Thyroid gland (tissue), 4 donors: ENCODE data around the gene RIC1. TPM values are rescaled to one million over a fixed set of nuclear protein-coding genes. Genes with fewer than 3 reads are reported as not detected.

Experiments
- DNase-seq, 2 donors: peaks; one replicate each; pipeline ENCODE4 v3.0.0-alpha.2; 2019
- H3K27ac ChIP-seq, 3 donors: fragments of 200-600 bp; sonication (generic); 1 replicate in 2 of 3; 2 replicates in 1 of 3; pipeline ENCODE4 v1.5.1; 2016 to 2019; ENCODE audit warnings: mild to moderate bottlenecking in 1 of 3, moderate library complexity in 1 of 3
- H3K27me3 ChIP-seq: fragments of 200-600 bp; sonication (generic); one replicate; pipeline ENCODE4 v1.5.1; 2019
- H3K36me3 ChIP-seq, 2 donors: fragments of 200-600 bp; sonication (generic); one replicate each; pipeline ENCODE4 v1.5.1; 2016 to 2019
- H3K4me1 ChIP-seq, 2 donors: fragments of 200-600 bp; sonication (generic); one replicate each; pipeline ENCODE4 v1.5.1; 2017 to 2019
- H3K4me3 ChIP-seq, 3 donors: fragments of 200-600 bp; sonication (generic); replicated peaks in 1 of 3; 1 replicate in 2 of 3; 2 replicates in 1 of 3; pipeline ENCODE4 v1.5.1; 2016; ENCODE audit warnings: mild to moderate bottlenecking in 1 of 3
- H3K9me3 ChIP-seq: fragments of 200-600 bp; sonication (generic); one replicate; pipeline ENCODE4 v1.5.1; 2017
- CTCF ChIP-seq, 6 experiments: fragments of 200-600 bp in 3 of 6; fragments of 450-650 bp in 3 of 6; sonication (generic) in 3 of 6; IDR thresholded peaks; one replicate each; pipeline ENCODE4 v1.5.1; 2016 to 2019; ENCODE audit warnings: antibody characterized with exemption in 6 of 6, mild to moderate bottlenecking in 2 of 6, inconsistent platforms in 1 of 6, moderate library complexity in 1 of 6
- POLR2A ChIP-seq, 2 donors: fragments of 450-650 bp; IDR thresholded peaks; one replicate each; pipeline ENCODE4 v1.6.1; 2017; ENCODE audit warnings: antibody characterized with exemption in 2 of 2, mild to moderate bottlenecking in 2 of 2, moderate library complexity in 1 of 2
- WGBS, 2 donors: methylation state at CpG; one replicate each; pipeline ENCODE4 v1.1.5; 2017; 5-methylcytosine and 5-hydroxymethylcytosine counted together
- intact Hi-C: fragments of 100-400 bp; cut with DNase I; formaldehyde crosslinking; loops from one replicate; pipeline ENCODE4 v1.15.1; 2023
- total RNA-seq, 4 donors: library from RNA; depleted of rRNA; stranded (reverse); fragments of >200 nt; gene quantifications; one replicate each; pipeline ENCODE4 v1.2.3, GENCODE V29; 2016

RIC1 gene
- total RNA-seq, 4 donors from 2014 or later: 42.7 to 56.1 (median 44.9) TPM

DNA sequence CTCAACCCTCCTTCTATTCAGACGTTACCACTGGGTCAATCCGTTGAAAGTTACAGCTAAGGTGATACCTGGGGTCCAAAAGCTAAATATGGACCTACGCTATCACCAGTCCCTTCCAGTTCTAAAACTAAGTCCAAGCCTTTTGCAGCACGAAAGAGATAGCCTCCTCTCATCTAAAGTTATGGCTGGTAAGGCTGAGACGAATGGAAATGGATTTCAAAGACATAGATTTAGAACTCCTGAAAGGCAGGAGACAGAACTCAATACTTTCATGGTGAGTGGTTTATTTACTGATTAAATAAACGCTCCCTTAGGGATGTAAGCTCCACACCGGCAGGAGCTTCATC is 751 bp upstream of the RIC1 start:
- peaks cover 31 to 37% of the 10 kb centered on the region in 2 donors for H3K4me1 ChIP-seq
- H3K4me3 ChIP-seq: peak overlapping the region; percentile 66 to 96 (median 86)
- no peak for DNase-seq
- TF ChIP-seq POLR2A (IDR thresholded peaks at IDR 0.05) (no peak), CTCF (IDR thresholded peaks at IDR 0.05) (no peak)
- no peaks in the 10 kb centered on the region for H3K36me3 ChIP-seq
- H3K9me3 ChIP-seq: no peaks in the 10 kb centered on the region
- H3K27ac ChIP-seq: peak overlapping the region; percentile 88 to 93 (median 92)
- intact Hi-C loops: loop anchor here (10.0 kb wide), 1 partner anchor 87 kb away; no protein-coding TSS in a partner anchor
- WGBS, 2 donors: 2 to 4% methylated on average over 6 to 7 of the region's 7 CpGs
- no peaks in the 10 kb centered on the region for H3K27me3 ChIP-seq

GRCh38 chr9:5629312-5630080 is 589 bp downstream of the RIC1 start:
- Histone ChIP-seq H3K9me3 (no peaks in the 10 kb centered on the region), H3K27ac (peak overlapping the region; percentile 88 to 93 (median 92)), H3K4me1 (peaks cover 31 to 37% of the 10 kb centered on the region in 2 donors), H3K27me3 (no peaks in the 10 kb centered on the region), H3K4me3 (peak overlapping the region; percentile 86 to 97 (median 96)), H3K36me3 (no peaks in the 10 kb centered on the region)
- TF ChIP-seq POLR2A (IDR thresholded peaks at IDR 0.05) (no peak), CTCF (IDR thresholded peaks at IDR 0.05) (no peak)
- WGBS, 2 donors: 0% methylated on average over 29 to 38 of the region's 56 CpGs
- peak; percentile 36 to 52 for DNase-seq
- intact Hi-C loops: loop anchor here (10.0 kb wide), 1 partner anchor 85 kb away; no protein-coding TSS in a partner anchor

GRCh38 chr9:5630081-5630507 is 1.2 kb downstream of the RIC1 start:
- DNase-seq: no peak
- Histone ChIP-seq H3K27me3 (no peaks in the 10 kb centered on the region), H3K4me1 (peaks cover 31 to 37% of the 10 kb centered on the region in 2 donors), H3K9me3 (no peaks in the 10 kb centered on the region), H3K27ac (peak overlapping the region; percentile 88 to 93 (median 92)), H3K4me3 (peak overlapping the region; percentile 86 to 97 (median 96)), H3K36me3 (no peaks in the 10 kb centered on the region)
- TF ChIP-seq CTCF (IDR thresholded peaks at IDR 0.05): no peak
- peak in 1 of 2 donors; percentile 16 for TF ChIP-seq POLR2A (IDR thresholded peaks at IDR 0.05)
- WGBS, 2 donors: 0 to 1% methylated on average over 6 of the region's 6 CpGs
- intact Hi-C loops: no loop called here

DNA sequence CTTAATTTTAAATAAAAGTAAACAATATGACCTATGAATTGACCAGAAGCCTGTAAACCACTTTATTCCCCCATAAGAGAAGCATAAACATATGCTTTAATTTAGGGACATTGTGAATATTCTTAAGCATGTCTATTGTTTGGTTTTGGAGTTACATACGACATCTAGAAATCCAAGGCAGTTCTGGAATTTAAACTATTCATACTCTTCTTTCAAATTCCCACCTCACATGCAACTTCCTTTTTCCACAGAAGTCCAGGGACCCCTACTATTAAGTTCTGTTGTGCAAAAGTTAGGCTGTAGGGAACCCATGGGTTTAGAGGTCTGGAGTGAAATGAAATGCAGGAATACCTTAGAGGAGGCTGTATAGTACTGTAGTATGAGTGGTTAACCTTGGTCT is 2.1 kb downstream of the RIC1 start:
- no peak overlapping the region for H3K27ac ChIP-seq
- H3K27me3 ChIP-seq: no peaks in the 10 kb centered on the region
- H3K9me3 ChIP-seq: no peaks in the 10 kb centered on the region
- intact Hi-C loops: no loop called here
- no peak overlapping the region for H3K4me3 ChIP-seq
- 67 to 75% methylated on average over 1 of the region's 1 CpG for WGBS, 2 donors
- peaks cover 31 to 36% of the 10 kb centered on the region in 2 donors for H3K4me1 ChIP-seq
- TF ChIP-seq CTCF (IDR thresholded peaks at IDR 0.05): no peak
- no peak for TF ChIP-seq POLR2A (IDR thresholded peaks at IDR 0.05)
- no peaks in the 10 kb centered on the region for H3K36me3 ChIP-seq
- DNase-seq: no peak

- WGBS, 2 donors: 89 to 92% methylated on average over 3 of the region's 3 CpGs
- Histone ChIP-seq H3K4me1 (peaks cover 17 to 21% of the 10 kb centered on the region in 2 donors), H3K27me3 (no peaks in the 10 kb centered on the region), H3K4me3 (no peak overlapping the region), H3K9me3 (no peaks in the 10 kb centered on the region), H3K27ac (no peak overlapping the region), H3K36me3 (no peaks in the 10 kb centered on the region)
- no peak for DNase-seq
- TF ChIP-seq POLR2A (IDR thresholded peaks at IDR 0.05) (no peak), CTCF (IDR thresholded peaks at IDR 0.05) (no peak)
- intact Hi-C loops: no loop called here
Measured at GRCh38 chr9:5632540-5632939, 3.6 kb downstream of the RIC1 start.
